Measurements from ENCODE around the gene ELK3. TPM values are rescaled to one million over a fixed set of nuclear protein-coding genes. Genes with fewer than 3 reads are reported as not detected.

The ELK3 gene
- total and polyA plus RNA-seq, 12 donors, result 6.6 to 33.6 (median 18.7) TPM

DNA sequence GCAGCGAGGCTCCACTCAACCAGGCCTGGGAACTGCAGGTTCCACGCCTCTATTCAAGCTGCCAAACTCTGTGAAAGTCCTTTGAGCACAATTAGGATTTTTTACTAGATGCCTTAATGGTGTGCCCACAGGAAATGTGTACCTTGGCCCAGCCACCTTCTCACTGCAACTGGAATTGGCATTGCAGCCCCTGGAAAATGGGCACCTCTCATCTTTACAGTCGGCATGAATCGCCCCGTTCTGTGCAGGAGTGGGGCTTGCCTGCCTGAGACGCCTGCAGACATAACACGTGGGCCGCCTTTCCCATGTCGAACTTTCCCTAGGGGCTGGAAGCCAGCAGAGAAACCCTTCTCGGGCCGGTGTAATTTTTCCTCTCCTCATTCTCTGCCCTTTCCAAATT is 42.0 kb upstream of the ELK3 start:
- TF ChIP-seq, protein P1, sequence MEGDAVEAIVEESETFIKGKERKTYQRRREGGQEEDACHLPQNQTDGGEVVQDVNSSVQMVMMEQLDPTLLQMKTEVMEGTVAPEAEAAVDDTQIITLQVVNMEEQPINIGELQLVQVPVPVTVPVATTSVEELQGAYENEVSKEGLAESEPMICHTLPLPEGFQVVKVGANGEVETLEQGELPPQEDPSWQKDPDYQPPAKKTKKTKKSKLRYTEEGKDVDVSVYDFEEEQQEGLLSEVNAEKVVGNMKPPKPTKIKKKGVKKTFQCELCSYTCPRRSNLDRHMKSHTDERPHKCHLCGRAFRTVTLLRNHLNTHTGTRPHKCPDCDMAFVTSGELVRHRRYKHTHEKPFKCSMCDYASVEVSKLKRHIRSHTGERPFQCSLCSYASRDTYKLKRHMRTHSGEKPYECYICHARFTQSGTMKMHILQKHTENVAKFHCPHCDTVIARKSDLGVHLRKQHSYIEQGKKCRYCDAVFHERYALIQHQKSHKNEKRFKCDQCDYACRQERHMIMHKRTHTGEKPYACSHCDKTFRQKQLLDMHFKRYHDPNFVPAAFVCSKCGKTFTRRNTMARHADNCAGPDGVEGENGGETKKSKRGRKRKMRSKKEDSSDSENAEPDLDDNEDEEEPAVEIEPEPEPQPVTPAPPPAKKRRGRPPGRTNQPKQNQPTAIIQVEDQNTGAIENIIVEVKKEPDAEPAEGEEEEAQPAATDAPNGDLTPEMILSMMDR (IDR thresholded peaks at IDR 0.05), result no peak
- TF ChIP-seq POLR2A (IDR thresholded peaks at IDR 0.05), result no peak
- H3K27ac ChIP-seq, result no peak overlapping the region
- no peaks in the 10 kb centered on the region for H3K36me3 ChIP-seq (replicated peaks in 1 of 2)
- whole genome bisulfite sequencing, 4 donors, result 86 to 96% (median 88%) methylated on average over 11 of the region's 11 CpGs
- no peak for DNase-seq
- no peak overlapping the region for H3K4me3 ChIP-seq
- H3K27me3 ChIP-seq, result no peaks in the 10 kb centered on the region
- no peaks in the 10 kb centered on the region for H3K4me1 ChIP-seq (replicated peaks in 1 of 2)
- no peaks in the 10 kb centered on the region for H3K9me3 ChIP-seq (replicated peaks in 1 of 3)
- intact Hi-C loops (cut with DNase I), result no loop called here

DNA sequence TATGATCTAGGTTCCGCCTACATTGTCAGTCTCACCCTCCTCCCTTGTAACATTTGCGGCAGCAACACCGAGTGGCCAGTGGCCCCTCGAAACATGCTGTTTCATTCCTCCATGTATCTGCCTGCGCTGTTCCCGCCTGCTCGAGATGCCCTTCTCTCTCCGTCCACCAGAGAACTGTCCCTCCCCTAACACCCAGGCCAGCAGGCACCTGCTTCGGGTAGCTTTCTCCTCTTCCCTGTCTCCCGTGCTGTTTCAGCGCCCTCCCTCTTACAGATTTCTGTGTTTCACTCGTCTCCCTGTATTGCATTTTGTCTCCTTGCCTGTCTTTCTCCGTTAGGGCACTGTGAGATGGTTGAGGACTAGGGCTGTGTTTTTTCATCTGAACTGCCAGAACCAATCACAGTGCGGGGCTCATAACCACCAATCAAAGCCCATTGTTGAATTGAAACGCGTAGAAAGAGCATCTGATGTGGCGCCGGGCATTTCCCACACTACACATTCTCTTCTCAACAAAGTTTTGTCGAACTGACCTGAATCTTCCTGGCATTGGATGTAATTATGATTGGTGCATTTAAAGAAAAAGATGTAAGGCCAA is 40.9 kb upstream of the ELK3 start:
- Histone ChIP-seq H3K27me3 (no peaks in the 10 kb centered on the region), H3K9me3 (replicated peaks in 1 of 3) (no peaks in the 10 kb centered on the region), H3K4me1 (replicated peaks in 1 of 2) (no peaks in the 10 kb centered on the region), H3K4me3 (no peak overlapping the region), H3K36me3 (replicated peaks in 1 of 2) (no peaks in the 10 kb centered on the region), H3K27ac (no peak overlapping the region)
- intact Hi-C loops (cut with DNase I), result no loop called here
- 82 to 88% (median 86%) methylated on average over 19 of the region's 19 CpGs for WGBS, 4 donors
- TF ChIP-seq, protein P1 (IDR thresholded peaks at IDR 0.05), result no peak
- TF ChIP-seq POLR2A (IDR thresholded peaks at IDR 0.05), result no peak
- DNase-seq, result no peak

DNA sequence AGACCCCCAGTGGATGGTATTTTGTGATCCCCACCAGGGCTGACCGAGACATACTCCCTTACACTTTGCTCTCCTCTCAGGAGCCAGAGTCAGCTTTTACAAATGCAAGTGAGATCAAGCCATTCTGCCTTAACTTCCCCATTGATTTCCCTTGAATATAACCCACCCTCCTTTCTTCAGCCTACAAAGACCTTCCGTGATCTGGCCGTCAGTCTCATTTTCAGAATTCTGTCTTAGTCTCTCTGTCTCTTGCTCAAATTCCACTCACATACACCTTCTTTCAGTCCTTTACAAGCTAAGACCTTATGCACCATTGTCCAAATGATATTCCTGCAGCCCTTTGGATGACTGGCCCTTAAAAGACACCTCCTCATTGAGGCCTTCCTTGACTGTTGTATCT is 39.0 kb upstream of the ELK3 start:
- WGBS, 4 donors, result 85 to 100% (median 93%) methylated on average over 3 of the region's 3 CpGs
- no peak overlapping the region for H3K4me3 ChIP-seq
- H3K4me1 ChIP-seq (replicated peaks in 1 of 2), result no peaks in the 10 kb centered on the region
- no peaks in the 10 kb centered on the region for H3K9me3 ChIP-seq (replicated peaks in 1 of 3)
- H3K27ac ChIP-seq, result no peak overlapping the region
- H3K27me3 ChIP-seq, result no peaks in the 10 kb centered on the region
- H3K36me3 ChIP-seq (replicated peaks in 1 of 2), result no peaks in the 10 kb centered on the region
- DNase-seq, result no peak
- TF ChIP-seq POLR2A (IDR thresholded peaks at IDR 0.05), result no peak
- TF ChIP-seq, protein P1 (IDR thresholded peaks at IDR 0.05), result no peak
- intact Hi-C loops (cut with DNase I), result no loop called here

DNA sequence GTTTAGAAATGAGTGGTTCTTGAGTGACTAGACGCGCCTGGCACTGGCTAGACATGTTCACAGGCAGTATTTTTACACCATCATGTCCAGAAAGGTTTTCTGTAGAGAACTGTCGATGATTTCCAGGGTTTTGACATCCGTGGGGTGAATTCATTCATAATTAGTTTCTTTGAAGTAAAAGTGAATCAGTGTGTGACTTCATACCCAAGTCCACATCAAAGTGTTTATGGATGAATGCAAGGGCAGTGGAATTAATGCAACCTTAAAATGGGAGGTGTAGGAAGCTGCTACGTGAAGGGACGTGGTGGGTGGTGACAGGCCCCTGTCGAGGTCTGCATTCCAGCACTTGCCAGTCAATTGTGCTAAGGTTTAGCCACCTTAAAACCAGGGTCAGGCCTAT is 38.4 kb upstream of the ELK3 start:
- no peaks in the 10 kb centered on the region for H3K36me3 ChIP-seq (replicated peaks in 1 of 2)
- H3K4me1 ChIP-seq (replicated peaks in 1 of 2), result no peaks in the 10 kb centered on the region
- intact Hi-C loops (cut with DNase I), result no loop called here
- H3K9me3 ChIP-seq (replicated peaks in 1 of 3), result no peaks in the 10 kb centered on the region
- DNase-seq, result no peak
- no peak overlapping the region for H3K4me3 ChIP-seq
- H3K27me3 ChIP-seq, result no peaks in the 10 kb centered on the region
- 80 to 83% (median 81%) methylated on average over 7 of the region's 7 CpGs for WGBS, 4 donors
- no peak for TF ChIP-seq POLR2A (IDR thresholded peaks at IDR 0.05)
- TF ChIP-seq, protein P1 (IDR thresholded peaks at IDR 0.05), result no peak
- H3K27ac ChIP-seq, result no peak overlapping the region

Data from adrenal gland (tissue), 12 donors.